G401 (cell line): ENCODE measurements around the gene RAB21. TPM values are rescaled to one million over a fixed set of nuclear protein-coding genes. Genes with fewer than 3 reads are reported as not detected.
A peak's percentile ranks its signal among the peaks of the same experiment; 100 is the strongest.

Source experiments
- DNase-seq: peaks from one replicate; pipeline ENCODE4 v3.0.0-alpha.2; 2015; ENCODE audit warnings: low spot score
- in situ Hi-C: cut with HindIII; loops from 2 replicates; pipeline ENCODE4 v1.10.0; 2016; ENCODE audit warnings: low sequenced_read_pairs, mixed read lengths
- total RNA-seq: library from RNA; depleted of rRNA; stranded (reverse); fragments of >200 nt; shearing (Covaris generic); gene quantifications from 2 replicates; pipeline ENCODE4 v1.2.3, GENCODE V29; 2014; rRNA removed

Gene RAB21, protein sequence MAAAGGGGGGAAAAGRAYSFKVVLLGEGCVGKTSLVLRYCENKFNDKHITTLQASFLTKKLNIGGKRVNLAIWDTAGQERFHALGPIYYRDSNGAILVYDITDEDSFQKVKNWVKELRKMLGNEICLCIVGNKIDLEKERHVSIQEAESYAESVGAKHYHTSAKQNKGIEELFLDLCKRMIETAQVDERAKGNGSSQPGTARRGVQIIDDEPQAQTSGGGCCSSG
- 31.6 and 50.6 TPM in 2 replicates for total RNA-seq

DNA sequence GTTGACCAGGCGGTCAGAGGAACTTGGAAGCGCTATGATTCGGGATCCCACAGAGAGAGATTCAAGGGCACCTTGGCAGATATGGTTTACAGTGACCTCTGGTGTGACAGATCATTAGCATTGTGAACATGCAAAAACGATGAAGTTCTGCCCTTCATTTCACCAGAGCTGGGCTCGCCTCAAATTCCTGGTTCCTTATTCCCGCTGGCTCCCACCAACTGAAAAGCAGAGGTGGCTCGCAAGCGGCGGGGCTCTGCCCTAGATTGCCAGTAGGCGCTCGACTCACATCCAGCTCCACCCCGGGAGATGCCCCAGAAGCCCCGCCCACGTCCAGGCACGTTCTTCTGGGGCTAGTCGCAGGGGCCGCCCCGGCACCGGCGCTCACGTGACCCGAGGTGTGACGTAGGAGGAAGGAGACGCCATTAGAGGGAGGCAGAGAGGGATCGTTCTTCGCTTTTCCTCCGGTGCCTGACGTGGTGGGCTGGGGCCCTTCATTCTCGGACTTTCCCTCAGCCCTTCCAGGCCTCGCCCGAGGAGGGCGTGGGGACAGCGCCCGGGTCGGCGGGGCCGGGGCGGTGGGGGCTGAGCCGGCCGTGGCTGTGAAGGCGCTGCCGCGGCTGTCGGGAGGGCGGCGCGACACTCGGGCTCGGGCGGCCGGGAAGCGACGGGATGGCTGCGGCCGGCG, at the start of gene RAB21:
TSS of gene RAB21 (plus strand) at position 403 of the 685 bp plus-strand sequence. CDS start at position 670, 267 bp downstream.
- in situ Hi-C loops, result no loop called here
- DNase-seq, result peak; percentile 98

DNA sequence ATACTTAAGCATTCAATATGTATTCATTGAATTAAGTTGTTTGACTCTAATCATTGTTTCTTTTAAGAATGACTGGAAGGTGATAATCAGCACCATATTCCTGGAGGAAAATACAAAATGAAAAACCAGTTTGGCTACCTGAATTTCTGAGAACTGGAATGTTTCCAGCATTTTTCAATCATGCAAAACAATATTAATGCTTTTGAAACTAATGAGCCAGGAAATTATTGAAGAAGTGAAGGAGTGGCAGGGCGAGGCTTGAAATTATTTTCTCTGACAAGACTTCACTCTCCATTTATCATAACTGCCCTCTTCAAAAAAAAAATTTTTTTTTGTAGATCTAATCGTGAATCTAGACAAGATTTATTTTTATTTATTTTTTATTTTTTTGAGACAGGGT, 49.7 kb upstream of the RAB21 start:
- in situ Hi-C loops, result no loop called here
- no peak for DNase-seq

DNA sequence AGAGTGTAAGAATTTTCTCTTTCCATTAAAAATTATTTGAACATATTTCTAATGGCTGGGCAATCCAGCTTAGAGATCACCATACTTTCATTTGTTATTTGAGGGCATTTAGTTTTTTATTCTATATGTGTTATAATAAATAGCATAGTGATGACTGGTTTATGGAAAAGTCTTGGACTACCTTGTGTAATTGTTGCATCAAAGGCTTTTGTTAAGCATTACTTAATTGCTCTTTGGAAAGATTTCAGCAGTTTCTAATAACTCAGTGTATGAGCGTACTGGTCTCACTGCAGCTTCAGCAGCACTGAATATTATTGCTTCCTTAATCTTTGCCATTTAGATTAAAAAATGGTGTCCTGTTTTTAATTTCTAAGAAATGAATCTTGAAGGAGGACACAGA, 46.0 kb upstream of the RAB21 start:
- in situ Hi-C loops, result no loop called here
- DNase-seq, result no peak

DNA sequence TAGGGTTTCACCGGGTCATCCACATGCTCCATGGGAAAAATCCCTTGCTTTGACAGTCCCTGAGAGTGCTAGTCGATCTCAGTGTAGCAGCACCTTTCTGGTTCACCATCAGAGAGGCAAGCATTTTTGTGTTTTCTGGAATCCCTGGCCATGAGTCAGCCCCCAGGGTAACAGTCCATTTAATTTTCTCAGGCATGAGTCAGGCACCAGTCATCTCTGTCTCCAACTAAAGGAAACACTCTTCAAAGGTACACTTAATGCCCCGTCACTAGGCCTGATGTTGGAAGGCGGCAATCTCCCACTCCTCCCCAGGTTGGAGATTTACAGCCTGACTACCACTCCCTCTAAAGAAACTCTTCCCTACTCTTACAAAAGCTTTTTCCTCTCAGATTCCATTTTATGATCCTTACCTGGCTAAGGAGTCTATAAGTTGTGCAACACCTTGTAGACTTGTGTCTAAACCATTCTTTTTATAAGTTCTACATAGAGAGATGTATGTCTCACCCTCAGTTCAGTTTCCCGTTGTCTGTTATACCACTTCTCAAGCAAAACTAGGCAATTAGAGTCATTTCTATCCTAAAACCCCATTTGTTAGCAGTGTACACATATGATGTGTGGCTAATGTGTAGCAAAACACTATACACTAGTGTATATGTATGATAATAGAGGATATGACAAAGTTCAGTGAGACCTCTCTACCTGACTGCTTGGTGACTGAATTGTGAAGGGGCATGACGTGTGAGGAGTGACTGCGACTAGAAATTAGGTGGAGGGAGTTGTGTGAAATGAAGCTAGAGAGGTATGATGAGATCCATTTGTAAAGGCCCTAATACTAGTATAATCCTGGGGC, 44.2 kb upstream of the RAB21 start:
- in situ Hi-C loops, result no loop called here
- DNase-seq, result no peak

DNA sequence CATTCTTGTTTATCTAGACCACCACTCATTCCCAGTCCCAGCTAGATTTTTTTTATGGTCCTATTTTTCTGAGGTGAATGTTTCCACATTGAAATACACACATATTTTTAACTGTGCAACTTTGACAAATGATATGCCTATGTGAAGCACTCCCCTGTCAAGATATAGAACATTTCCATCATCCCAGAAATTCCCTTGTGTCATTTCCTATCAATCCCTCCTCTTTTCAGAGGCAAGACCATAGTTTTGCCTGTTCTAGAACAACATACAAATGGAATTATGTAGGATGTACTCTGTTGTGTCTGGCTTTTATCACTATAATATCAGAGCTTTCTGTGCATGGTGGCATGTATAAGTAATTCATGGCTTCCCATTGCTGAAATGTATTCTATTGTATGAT, 36.1 kb upstream of the RAB21 start:
- in situ Hi-C loops, result no loop called here
- no peak for DNase-seq

DNA sequence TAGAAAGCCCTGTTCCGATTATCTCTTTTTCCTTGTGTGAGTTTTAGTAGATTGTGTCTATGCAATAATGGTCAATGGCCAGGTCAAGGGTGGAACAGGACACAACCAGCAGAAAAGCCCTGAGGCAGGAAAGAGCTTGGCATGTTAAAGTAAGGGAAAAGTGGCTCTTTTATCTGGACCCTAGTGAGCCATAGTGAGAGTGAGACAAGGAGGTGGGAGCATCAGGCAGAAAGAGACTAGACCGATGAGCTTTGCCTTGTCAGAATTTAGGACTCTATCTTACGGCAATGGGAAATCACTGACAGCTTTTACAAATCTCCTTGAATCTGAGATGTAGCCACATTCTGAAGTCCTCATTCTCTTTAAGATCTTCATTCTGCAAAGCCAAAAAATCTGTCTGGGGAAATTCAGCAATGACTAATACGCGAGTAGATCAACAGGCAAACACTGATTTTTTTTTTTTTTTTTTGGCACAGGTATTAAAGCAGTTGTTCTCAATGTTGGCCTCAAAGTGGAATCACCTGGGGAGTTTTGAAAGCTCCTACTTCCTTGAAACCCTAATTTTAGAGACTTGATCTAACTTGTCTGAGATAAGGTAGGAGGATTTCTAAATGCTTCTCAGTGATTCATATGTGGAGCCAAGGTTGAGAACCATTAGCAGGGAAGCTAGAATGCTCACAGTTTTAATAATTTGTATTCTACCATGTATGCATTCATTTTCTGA, 34.9 kb upstream of the RAB21 start:
- in situ Hi-C loops, result no loop called here
- no peak for DNase-seq

DNA sequence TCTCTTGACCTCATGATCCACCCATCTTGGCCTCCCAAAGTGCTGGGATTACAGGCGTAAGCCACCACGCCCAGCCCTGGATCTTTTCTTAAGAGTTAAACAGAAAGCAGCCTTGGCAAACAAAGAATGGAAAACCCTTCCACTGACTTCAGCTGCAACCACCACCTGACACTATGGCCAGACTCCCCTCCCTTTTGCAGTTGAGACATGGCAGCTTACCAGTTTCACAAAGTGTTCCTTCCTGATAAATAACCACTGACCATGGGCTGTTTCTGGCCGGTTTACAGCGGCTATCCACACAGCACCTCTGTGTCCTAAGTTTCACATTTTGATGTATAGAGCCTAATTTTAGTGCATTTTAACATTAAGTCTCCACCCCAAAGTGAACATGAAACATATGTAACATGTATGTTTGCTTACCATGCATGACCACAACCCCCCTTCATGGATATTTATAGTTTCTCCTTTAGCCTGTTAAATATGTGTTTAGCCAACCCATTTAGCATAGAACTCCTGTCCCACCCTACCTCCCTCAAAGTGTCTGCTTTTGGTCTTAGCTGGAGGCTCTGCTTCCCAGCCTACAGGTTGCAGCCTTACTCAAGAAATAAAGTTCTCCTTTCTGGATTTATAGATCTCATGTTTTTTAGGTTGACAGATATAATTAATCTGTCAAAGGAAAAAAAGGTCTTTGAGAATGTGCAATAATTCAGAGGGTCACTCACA, 32.7 kb upstream of the RAB21 start:
- DNase-seq, result no peak

DNA sequence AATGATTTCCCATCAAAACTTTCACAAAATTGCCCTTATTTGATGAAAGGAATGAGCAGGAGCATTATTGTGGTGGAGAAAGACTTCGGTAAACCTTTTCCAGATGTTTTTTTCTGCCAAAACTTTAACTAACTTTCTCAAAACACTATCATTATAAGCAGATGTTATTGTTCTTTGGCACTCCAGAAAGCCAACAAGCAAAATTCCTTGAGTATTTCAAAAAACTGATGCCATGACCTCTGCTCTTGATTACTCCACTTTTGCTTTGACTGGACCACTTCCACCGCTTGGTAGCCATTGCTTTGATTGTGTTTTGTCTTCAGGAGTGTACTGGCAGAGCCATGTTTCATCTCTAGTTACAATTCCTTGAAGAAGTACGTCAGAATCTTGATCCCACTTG, 29.7 kb upstream of the RAB21 start:
- in situ Hi-C loops, result no loop called here
- DNase-seq, result no peak

More for the DNA sequence above, 32.7 kb upstream of the RAB21 start:
- in situ Hi-C loops, result no loop called here

DNA sequence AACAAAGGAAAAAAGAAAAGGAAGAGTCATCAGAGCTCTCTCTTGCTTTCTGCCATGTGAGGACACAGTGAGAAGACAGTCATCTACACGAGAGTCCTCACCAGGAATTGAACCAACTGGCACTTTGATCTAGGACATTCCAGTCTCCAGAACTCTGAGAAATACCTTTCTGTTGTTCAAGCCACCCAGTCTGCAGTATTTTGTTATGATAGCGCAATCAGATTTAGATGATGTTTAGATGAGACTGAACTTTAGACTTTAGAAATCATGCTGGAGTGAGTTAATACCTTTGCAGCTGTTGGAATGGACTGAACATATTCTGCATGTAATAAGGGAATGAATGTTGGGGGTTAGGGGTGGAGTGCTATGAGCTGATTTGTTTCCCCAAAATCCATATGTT, 28.1 kb upstream of the RAB21 start:
- DNase-seq, result no peak
- in situ Hi-C loops, result no loop called here

DNA sequence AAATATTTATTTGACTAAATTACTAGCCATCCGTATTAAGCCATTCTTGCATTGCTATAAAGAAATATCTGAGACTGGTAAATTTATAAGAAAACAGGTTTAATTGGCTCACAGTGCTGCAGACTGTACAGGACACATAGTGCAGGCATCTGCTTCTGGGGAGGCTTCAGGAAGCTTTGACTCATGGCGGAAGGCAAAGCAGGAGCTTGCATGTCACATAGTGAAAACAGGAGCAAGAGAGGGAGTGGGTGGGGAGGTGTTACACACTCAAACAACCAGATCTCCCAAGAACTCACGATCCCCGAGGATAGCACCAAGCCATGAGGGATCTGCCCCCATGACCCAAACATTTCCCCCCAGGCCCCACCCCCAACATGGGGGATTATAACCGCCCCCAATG, 26.7 kb upstream of the RAB21 start:
- DNase-seq, result no peak
- in situ Hi-C loops, result no loop called here

DNA sequence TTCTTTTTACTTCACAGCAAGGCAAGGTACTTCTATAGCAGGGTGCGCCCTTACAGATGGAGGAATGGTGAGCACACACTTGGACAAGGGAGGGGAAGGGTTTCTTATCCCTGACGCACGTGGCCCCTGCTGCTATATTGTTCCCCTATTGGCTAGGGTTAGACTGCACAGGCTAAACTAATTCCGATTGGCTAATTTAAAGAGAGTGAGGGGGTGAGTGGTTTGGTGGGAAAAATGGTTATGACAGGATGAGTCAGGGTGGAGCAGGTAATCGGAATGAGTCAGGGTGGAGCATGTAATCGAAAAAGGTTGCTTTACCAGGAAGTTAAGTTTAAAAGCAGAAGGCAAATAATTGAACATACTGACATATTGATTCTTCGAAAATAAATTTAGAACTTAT, 23.7 kb upstream of the RAB21 start:
- in situ Hi-C loops, result no loop called here
- no peak for DNase-seq

DNA sequence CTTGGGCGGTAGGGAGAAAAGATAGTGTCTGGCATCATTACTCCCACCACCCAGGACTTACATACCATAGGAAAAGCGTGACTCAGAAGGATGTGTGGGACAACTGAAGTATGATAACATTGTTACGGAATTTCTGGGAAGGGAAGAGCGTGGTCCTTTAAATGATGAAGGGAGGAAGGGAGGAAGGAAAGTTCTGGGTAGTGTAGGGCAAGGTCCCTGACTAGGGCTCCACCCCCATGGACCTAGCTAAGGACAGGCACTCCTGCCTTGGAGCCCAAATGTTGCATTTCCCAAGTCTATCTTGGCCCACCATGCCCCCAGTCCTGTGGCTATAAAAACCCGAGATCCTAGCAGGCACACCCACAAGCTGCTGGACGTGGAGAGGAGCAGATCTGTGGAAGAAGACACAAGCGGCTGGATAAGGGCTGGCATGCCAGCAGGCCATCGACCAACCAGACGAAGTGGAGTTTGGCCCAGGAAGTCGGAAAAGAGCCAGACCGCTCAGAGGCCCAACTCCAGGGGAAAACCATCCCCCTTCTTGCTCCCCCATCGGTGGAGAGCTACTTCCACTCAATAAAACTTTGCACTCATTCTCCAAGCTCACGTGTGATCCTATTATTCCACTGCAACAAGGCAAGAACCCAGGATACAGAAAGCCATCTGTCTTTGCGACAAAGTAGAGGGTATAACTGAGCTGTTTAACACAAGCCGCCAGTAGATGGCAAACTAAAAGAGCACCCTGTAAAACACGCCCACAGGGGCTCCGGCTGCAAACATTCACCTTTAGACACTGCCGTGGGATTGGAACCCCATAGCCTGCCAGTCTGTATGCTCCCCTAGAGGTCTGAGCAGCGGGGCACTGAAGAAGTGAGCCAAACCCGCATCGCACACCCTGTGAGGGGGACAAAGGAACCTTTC, 23.0 kb upstream of the RAB21 start:
- DNase-seq, result no peak
- in situ Hi-C loops, result no loop called here

DNA sequence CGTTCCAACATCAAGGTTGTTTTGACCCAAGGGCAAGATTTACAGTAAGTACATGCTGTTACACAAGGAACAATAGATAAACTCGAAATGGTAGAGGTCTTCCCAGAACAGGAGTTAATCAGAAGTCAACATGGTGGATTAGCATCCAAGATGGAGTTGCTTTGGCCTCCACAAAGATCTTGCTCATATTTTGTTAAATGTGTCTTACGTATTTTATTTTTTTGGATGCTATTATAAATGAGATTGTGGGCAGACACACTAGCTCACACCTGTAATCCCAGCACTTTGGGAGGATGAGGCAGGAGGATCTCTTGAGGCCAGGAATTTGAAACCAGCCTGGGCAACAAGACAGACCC, 22.3 kb upstream of the RAB21 start:
- no peak for DNase-seq
- in situ Hi-C loops, result no loop called here

DNA sequence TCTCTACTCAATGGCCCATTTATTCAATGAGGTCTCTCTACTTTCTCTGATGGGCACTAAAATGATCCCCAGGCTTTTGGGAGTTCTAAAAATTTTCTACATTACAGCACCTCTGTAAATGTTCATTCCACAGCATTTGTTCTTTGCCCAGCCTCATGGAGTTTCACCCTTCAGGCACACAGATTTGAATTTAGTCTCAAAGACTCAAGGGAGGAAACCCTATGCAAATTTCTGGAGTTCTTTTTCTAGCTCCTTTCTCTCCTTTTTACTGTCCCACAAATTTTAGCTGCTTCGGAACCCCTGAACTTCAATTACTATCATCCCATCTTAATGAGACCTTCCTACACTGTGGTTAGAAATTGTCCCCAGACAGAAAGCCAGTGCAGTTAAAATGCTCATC, 17.5 kb upstream of the RAB21 start:
- no peak for DNase-seq
- in situ Hi-C loops, result no loop called here

DNA sequence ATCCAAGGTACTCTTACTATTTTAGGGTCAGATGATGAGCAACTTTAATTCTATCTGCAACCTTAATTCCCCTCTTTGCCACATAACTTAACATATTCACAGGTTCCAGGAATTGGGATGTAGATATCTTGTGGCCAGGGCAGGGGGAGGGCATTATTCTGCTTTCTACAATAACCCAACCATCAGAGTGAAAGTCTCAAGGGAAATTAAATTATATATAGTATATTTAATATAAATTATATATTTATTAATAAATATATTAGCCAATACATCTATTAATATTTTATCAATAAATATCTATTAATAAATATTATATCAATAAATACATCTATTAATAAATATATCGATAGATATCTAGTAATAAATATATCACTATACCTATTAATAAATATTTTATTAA, 11.7 kb upstream of the RAB21 start:
- in situ Hi-C loops, result no loop called here
- DNase-seq, result no peak

DNA sequence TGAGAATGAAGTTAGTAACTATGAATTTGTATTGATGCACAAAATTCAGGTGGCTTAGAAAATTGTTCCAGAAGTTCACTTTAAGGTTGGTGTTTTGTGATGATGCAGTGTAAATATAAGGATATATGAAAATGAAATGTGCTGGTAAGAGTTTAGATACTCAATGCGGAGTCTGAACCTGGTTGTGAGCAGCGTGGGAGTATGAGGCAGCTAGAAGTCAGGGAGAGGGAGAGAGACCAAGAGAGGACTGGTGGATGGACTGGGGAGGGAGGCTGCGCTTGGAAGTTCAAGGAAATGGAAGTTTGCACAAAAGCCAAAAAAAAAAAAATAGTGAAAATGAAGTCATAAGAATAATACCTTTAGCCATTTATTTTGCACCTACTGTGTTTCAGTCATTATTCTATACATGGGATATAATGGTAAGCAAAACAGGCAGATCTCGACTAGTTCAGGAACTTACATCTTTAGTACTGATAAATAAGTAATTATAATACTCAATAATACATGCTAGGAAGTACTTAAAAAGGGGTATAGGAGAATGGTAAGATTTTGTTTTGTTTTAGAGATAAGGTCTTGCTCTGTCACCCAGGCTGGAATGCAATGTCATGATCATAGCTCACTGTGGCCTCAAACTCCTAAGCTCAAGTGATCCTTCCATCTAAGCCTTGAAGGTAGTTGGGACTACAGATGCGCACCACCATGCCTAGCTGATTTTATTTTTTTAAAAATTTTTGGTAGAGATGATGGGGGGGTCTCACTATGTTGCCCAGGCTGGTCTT, 10.0 kb upstream of the RAB21 start:
- in situ Hi-C loops, result no loop called here
- DNase-seq, result no peak

DNA sequence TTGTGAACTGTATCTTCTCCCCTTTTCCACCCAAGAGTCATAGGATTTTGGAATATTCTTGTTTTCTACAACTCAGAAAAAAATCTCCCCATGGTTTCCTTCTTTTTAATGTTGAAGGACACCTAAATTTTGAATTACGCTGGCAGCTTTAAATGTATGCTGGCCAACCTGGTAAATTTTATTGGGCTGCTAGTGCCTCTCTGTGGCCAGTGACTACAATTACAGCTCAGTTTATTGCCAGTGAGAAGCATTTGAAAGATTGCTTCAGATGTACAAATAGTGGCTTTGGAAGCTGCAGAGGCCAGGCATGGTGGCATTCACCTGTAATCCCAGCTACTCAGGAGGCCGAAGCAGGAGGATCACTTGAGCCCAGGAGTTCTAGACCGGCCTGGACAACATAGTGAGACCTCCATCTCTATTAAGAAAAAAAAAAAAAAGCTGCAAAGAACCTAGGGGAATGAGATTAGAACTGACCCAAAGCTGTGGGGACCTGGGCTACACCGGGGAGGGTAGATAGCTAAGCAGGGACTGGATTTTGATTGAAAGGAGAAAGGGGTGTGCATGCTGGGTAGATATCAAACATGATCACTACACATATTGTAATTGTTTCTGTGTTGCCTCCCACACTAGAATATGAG, 7.6 kb upstream of the RAB21 start:
- peak; percentile 76 for DNase-seq
- in situ Hi-C loops, result no loop called here
